Trophoblast cell (in vitro differentiated cells and primary cell): Measurements from ENCODE around the gene A4GNT.
A peak's percentile ranks its signal among the peaks of the same experiment; 100 is the strongest.

Source experiments
- DNase-seq, 2 donors: peaks; one replicate each; pipeline ENCODE4 v3.0.0-alpha.2; 2016
- H2AFZ ChIP-seq: 2 replicates; pipeline ENCODE4 v1.6.1; 2013; ENCODE audit warnings: low read length, moderate library complexity, mild to moderate bottlenecking; ENCODE audit not compliant: insufficient read depth, poor library complexity
- H2AK5ac ChIP-seq: 2 replicates; pipeline ENCODE4 v1.6.1; 2013; ENCODE audit warnings: mild to moderate bottlenecking, low read length
- H2BK120ac ChIP-seq: 2 replicates; pipeline ENCODE4 v1.6.1; 2013; ENCODE audit warnings: low read length, mild to moderate bottlenecking, moderate library complexity; ENCODE audit not compliant: insufficient read depth, poor library complexity
- H2BK12ac ChIP-seq: 2 replicates; pipeline ENCODE4 v1.6.1; 2013; ENCODE audit warnings: mild to moderate bottlenecking, low read length, moderate library complexity
- H2BK5ac ChIP-seq: 2 replicates; pipeline ENCODE4 v1.6.1; 2013; ENCODE audit warnings: low read length, low read depth, moderate library complexity, mild to moderate bottlenecking; ENCODE audit not compliant: poor library complexity
- H3K14ac ChIP-seq: 2 replicates; pipeline ENCODE4 v1.6.1; 2013; ENCODE audit warnings: mild to moderate bottlenecking, low read length
- H3K18ac ChIP-seq: 2 replicates; pipeline ENCODE4 v1.6.1; 2013; ENCODE audit warnings: mild to moderate bottlenecking, low read length
- H3K23ac ChIP-seq: 2 replicates; pipeline ENCODE4 v1.6.1; 2013; ENCODE audit warnings: low read length
- H3K27ac ChIP-seq: 2 replicates; pipeline ENCODE4 v1.5.1; 2013; ENCODE audit warnings: low read depth, mild to moderate bottlenecking, inconsistent platforms, low read length, moderate library complexity
- H3K27me3 ChIP-seq: 2 replicates; pipeline ENCODE4 v1.6.1; 2013; ENCODE audit warnings: inconsistent platforms, mild to moderate bottlenecking, low read length, moderate library complexity; ENCODE audit not compliant: insufficient read depth
- H3K36me3 ChIP-seq, 2 experiments: 1 replicate in 1 of 2; 2 replicates in 1 of 2; pipeline ENCODE4 v1.6.1; 2013; ENCODE audit warnings: low read length in 2 of 2, mild to moderate bottlenecking in 2 of 2, moderate library complexity in 1 of 2; ENCODE audit not compliant: insufficient read depth in 2 of 2, control insufficient read depth in 1 of 2
- H3K4ac ChIP-seq: 2 replicates; pipeline ENCODE4 v1.6.1; 2013; ENCODE audit warnings: low read depth, mild to moderate bottlenecking, low read length, moderate library complexity
- H3K4me1 ChIP-seq, 2 experiments: 1 replicate in 1 of 2; 2 replicates in 1 of 2; pipeline ENCODE4 v1.6.1; 2013; ENCODE audit warnings: low read length in 2 of 2, mild to moderate bottlenecking in 2 of 2, moderate library complexity in 1 of 2; ENCODE audit not compliant: insufficient read depth in 2 of 2, control insufficient read depth in 1 of 2
- H3K4me2 ChIP-seq: 2 replicates; pipeline ENCODE4 v1.6.1; 2013; ENCODE audit warnings: inconsistent platforms, mild to moderate bottlenecking, low read length, moderate library complexity
- H3K4me3 ChIP-seq: 2 replicates; pipeline ENCODE4 v1.5.1; 2013; ENCODE audit warnings: mild to moderate bottlenecking, low read depth, low read length, inconsistent platforms
- H3K79me1 ChIP-seq: one replicate; pipeline ENCODE4 v1.6.1; 2013; ENCODE audit warnings: low read length
- H3K79me2 ChIP-seq: 2 replicates; pipeline ENCODE4 v1.6.1; 2013; ENCODE audit warnings: low read length, mild to moderate bottlenecking; ENCODE audit not compliant: control insufficient read depth, insufficient read depth, poor library complexity
- H3K9ac ChIP-seq: 2 replicates; pipeline ENCODE4 v1.6.1; 2013; ENCODE audit warnings: mild to moderate bottlenecking, low read length
- H3K9me3 ChIP-seq: 2 replicates; pipeline ENCODE4 v1.6.1; 2013; ENCODE audit warnings: low read depth, mild to moderate bottlenecking, control low read depth, inconsistent platforms, low read length; ENCODE audit not compliant: insufficient read depth
- H4K12ac ChIP-seq: 2 replicates; pipeline ENCODE4 v1.6.1; 2013; ENCODE audit warnings: low read depth, mild to moderate bottlenecking, low read length, moderate library complexity
- H4K8ac ChIP-seq: 2 replicates; pipeline ENCODE4 v1.6.1; 2013; ENCODE audit warnings: low read depth, mild to moderate bottlenecking, low read length, moderate library complexity
- H4K91ac ChIP-seq: one replicate; pipeline ENCODE4 v1.6.1; 2013; ENCODE audit warnings: low read depth, mild to moderate bottlenecking, low read length, moderate library complexity
- WGBS: extraction: QIAGEN DNeasy Blood & Tissue Kit; methylation state at CpG from one replicate; pipeline ENCODE4 v1.1.7; 2013; ENCODE audit warnings: missing lambda C conversion rate; ENCODE audit not compliant: insufficient read length, insufficient coverage; ENCODE audit errors: extremely low coverage; 5-methylcytosine and 5-hydroxymethylcytosine counted together

The A4GNT gene

DNA sequence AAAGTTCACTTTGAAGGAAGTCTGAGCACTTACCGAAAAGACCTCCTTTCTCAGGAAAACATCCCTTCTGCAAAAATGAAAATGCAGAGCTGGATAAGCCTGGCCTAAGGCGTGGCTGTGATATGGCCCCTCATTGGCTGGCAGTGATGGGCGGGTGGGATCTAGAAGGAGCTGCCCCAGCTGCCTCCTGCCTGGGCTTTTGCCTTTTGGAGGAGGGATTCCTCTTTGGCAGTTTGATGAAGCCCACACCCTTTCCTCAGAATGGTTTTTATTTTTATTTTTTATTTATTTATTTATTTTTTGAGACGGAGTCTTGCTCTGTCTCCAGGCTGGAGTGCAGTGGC lies 12.8 kb downstream of the A4GNT start:
- H3K79me2 ChIP-seq: peaks cover 2% of the 10 kb centered on the region

DNA sequence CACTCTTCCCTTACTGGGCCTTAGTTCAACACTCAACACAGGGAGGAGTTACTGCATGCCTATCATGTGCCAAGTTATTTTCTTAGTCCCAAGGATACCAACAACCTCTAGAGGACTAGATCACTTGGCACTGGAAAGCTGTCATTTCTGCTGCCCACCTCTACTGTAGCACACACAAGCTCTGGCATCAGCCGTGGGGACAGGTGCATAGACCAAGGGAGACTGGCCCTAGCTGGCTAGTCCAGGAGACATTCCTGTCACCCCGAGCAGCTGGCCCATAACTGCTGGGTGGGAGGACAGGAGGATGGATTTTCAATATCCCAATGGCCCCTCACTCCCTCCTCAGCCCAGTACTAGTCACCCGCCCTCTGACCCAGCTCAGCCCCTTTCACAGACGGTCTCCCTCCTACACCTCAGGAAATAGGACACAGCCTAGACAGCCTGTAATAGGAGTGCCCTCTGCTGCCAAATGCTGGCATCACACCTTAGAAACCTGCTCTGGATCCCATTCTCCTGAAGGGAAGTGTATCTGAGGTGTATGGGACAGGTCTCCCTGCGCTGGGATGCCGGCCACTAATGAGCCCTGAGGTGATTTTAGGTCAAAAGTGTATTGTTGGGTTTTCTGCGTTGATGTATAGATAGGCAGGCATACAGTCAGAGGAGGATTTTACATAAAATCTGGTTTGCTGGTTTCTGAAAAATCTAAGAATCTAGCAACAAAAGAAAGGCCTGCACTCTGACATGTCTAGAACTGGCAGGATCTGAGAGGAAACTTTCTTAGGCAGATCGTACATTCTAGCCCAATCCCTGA lies 13.4 kb downstream of the A4GNT start:
- no peaks in the 10 kb centered on the region for H3K27me3 ChIP-seq
- H2AFZ ChIP-seq: no peak overlapping the region
- H3K23ac ChIP-seq: no peak overlapping the region
- no peak overlapping the region for H2BK12ac ChIP-seq
- H3K4me1 ChIP-seq: peaks cover 2 to 4% of the 10 kb centered on the region in 2 experiments
- no peak overlapping the region for H4K91ac ChIP-seq
- no peaks in the 10 kb centered on the region for H3K9me3 ChIP-seq
- H2BK5ac ChIP-seq: no peak overlapping the region
- H3K79me2 ChIP-seq: peaks cover 2% of the 10 kb centered on the region
- no peak overlapping the region for H4K12ac ChIP-seq
- H3K4me2 ChIP-seq: no peak overlapping the region
- no peak overlapping the region for H3K4me3 ChIP-seq
- H3K36me3 ChIP-seq: no peaks in the 10 kb centered on the region
- H3K18ac ChIP-seq: no peak overlapping the region
- no peak overlapping the region for H2BK120ac ChIP-seq
- H3K79me1 ChIP-seq: peaks cover 7% of the 10 kb centered on the region
- WGBS: no CpG with 5 or more reads among the region's 8 CpGs
- peak; percentile 73 to 90 for DNase-seq
- no peak overlapping the region for H3K27ac ChIP-seq
- no peak overlapping the region for H3K14ac ChIP-seq
- no peak overlapping the region for H2AK5ac ChIP-seq
- no peak overlapping the region for H3K9ac ChIP-seq
- no peak overlapping the region for H4K8ac ChIP-seq
- no peak overlapping the region for H3K4ac ChIP-seq

More for the DNA sequence above, 12.8 kb downstream of the A4GNT start:
- no peak for DNase-seq
- H3K4me2 ChIP-seq: no peak overlapping the region
- no peaks in the 10 kb centered on the region for H3K36me3 ChIP-seq
- no peaks in the 10 kb centered on the region for H3K27me3 ChIP-seq
- peaks cover 7% of the 10 kb centered on the region for H3K79me1 ChIP-seq
- no peak overlapping the region for H4K8ac ChIP-seq
- H3K18ac ChIP-seq: no peak overlapping the region
- no peak overlapping the region for H2AK5ac ChIP-seq
- no peaks in the 10 kb centered on the region for H3K9me3 ChIP-seq
- no peak overlapping the region for H2BK12ac ChIP-seq
- H3K9ac ChIP-seq: no peak overlapping the region
- H3K23ac ChIP-seq: no peak overlapping the region
- no peak overlapping the region for H4K91ac ChIP-seq
- no peak overlapping the region for H2BK5ac ChIP-seq
- no peak overlapping the region for H3K4ac ChIP-seq
- H2AFZ ChIP-seq: no peak overlapping the region
- no CpG with 5 or more reads among the region's 4 CpGs for WGBS
- no peak overlapping the region for H3K14ac ChIP-seq
- H3K27ac ChIP-seq: no peak overlapping the region
- H3K4me3 ChIP-seq: no peak overlapping the region
- no peak overlapping the region for H4K12ac ChIP-seq
- H2BK120ac ChIP-seq: no peak overlapping the region
- peaks cover 2 to 3% of the 10 kb centered on the region in 2 experiments for H3K4me1 ChIP-seq

DNA sequence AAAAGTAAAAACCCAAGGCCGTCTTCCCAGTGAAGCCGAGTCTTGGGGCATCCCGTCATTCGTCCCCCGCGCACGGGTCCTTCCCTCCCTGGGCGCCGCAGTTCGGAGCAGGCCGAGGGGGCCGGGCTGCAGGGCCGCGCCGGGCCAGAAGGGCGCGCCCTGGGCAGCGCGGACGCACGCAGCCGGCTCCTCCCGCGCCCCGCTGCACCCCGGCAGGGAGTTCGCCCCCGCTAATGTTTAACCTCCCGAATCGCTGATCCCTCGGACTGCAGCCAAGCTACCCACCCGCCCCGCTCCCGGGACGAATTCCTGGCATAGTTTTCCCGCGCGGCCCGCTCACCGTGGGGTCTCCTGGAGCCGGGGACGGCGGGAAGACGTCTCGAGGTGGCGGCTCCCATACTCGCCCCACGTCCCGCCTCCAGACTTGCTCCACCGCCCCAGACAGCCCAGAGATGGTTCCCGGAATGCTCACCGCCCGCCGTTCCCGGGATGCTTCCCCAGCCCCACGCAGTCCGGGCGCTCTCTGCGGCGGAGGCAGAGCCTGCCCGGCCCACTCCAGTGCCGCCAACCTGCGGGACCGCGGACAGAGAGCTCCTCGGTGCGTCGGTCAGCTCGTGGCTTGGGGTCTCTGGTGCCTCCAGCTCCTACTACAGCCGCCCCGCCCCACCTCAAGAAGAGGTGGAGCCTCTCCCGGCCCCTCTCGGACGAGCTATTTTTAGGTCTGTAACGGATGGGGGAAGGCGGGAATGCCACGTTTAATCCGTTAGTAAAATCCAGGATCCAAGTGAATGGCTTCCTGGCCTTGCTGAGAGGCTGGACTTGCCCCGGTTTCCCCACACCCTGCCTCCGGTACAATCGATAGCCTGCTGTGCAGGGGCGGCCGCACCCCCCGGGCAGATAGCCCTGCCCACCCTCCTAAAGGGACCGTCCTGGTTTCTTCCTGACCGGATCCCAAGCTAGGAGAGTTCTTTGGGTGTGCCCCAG lies 16.9 kb downstream of the A4GNT start, which contains the start of gene DZIP1L:
Gene DZIP1L (minus strand): TSS at position 621 of the 984 bp plus-strand sequence. CDS start 11,637 bp downstream, outside the sequence.
- peak within 1 kb of the TSS; percentile 0 for H3K4ac ChIP-seq
- peak within 1 kb of the TSS; percentile 56 for H3K18ac ChIP-seq
- H3K9me3 ChIP-seq: no peaks in the 10 kb centered on the region
- H3K79me2 ChIP-seq: peaks cover 2% of the 10 kb centered on the region
- H2AK5ac ChIP-seq: no peak within 1 kb of the TSS
- peak within 1 kb of the TSS; percentile 20 for H3K27ac ChIP-seq
- peak within 1 kb of the TSS; percentile 52 for H3K9ac ChIP-seq
- H3K79me1 ChIP-seq: peaks cover 7% of the 10 kb centered on the region
- peak within 1 kb of the TSS; percentile 89 for H2AFZ ChIP-seq
- H3K4me2 ChIP-seq: peak within 1 kb of the TSS; percentile 90
- peak within 1 kb of the TSS; percentile 54 for H2BK5ac ChIP-seq
- no peak within 1 kb of the TSS for H3K23ac ChIP-seq
- peak within 1 kb of the TSS; percentile 34 for H4K12ac ChIP-seq
- peak in 1 of 2 donors; percentile 45 for DNase-seq
- peak within 1 kb of the TSS; percentile 86 for H3K4me3 ChIP-seq
- peak within 1 kb of the TSS; percentile 20 for H4K8ac ChIP-seq
- peak within 1 kb of the TSS; percentile 59 for H3K14ac ChIP-seq
- no peaks in the 10 kb centered on the region for H3K36me3 ChIP-seq
- H4K91ac ChIP-seq: peak within 1 kb of the TSS; percentile 53
- no peaks in the 10 kb centered on the region for H3K27me3 ChIP-seq
- H2BK120ac ChIP-seq: peak within 1 kb of the TSS; percentile 34
- H3K4me1 ChIP-seq: peaks cover 4 to 5% of the 10 kb centered on the region in 2 experiments
- WGBS: no CpG with 5 or more reads among the region's 86 CpGs
- H2BK12ac ChIP-seq: peak within 1 kb of the TSS; percentile 5

DNA sequence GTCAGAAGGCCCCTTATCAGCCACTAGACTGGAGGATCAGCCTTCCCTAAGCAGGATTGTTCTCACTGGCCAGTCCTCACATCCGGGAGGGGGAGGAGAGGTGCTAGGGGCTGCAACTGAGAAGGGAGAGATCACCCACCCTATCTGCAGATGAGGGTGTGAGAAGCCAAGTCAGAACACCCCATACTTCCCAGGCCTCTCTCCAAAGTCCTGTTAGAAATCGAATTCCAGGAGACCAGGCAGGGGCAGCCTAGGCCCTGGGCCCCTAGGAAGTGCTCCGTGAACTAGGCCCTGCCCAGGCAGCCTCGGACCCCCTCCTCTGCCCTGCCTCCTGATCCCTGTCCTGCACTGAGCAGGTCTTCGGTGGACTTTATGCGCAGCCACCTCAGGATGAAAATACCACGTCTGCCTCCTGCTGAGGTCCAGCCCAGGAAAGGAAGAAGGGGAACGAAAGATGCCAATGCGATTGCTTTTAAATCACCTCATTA lies 17.7 kb downstream of the A4GNT start:
- Histone ChIP-seq H3K27ac (no peak overlapping the region), H3K23ac (no peak overlapping the region), H3K79me2 (peaks cover 2% of the 10 kb centered on the region), H2AK5ac (no peak overlapping the region), H3K18ac (peak overlapping the region; percentile 56), H4K91ac (peak overlapping the region; percentile 40), H3K9me3 (no peaks in the 10 kb centered on the region), H4K12ac (no peak overlapping the region), H4K8ac (no peak overlapping the region), H3K27me3 (no peaks in the 10 kb centered on the region), H3K4me2 (peak overlapping the region; percentile 90), H3K4ac (no peak overlapping the region), H3K14ac (no peak overlapping the region), H2BK12ac (no peak overlapping the region), H3K36me3 (no peaks in the 10 kb centered on the region), H3K9ac (peak overlapping the region; percentile 52), H2BK5ac (no peak overlapping the region), H3K4me1 (peaks cover 4 to 5% of the 10 kb centered on the region in 2 experiments), H2AFZ (no peak overlapping the region), H3K4me3 (peak overlapping the region; percentile 86), H3K79me1 (peaks cover 7% of the 10 kb centered on the region), H2BK120ac (no peak overlapping the region)
- WGBS: no CpG with 5 or more reads among the region's 9 CpGs
- no peak for DNase-seq
